ENCODE measurements around the gene AAK1. TPM values are rescaled to one million over a fixed set of nuclear protein-coding genes. Genes with fewer than 3 reads are reported as not detected.

AAK1 gene
- polyA plus RNA-seq, 1 of the 3 experiments (the other 2 are of a cell fraction), result 13.4 TPM

DNA sequence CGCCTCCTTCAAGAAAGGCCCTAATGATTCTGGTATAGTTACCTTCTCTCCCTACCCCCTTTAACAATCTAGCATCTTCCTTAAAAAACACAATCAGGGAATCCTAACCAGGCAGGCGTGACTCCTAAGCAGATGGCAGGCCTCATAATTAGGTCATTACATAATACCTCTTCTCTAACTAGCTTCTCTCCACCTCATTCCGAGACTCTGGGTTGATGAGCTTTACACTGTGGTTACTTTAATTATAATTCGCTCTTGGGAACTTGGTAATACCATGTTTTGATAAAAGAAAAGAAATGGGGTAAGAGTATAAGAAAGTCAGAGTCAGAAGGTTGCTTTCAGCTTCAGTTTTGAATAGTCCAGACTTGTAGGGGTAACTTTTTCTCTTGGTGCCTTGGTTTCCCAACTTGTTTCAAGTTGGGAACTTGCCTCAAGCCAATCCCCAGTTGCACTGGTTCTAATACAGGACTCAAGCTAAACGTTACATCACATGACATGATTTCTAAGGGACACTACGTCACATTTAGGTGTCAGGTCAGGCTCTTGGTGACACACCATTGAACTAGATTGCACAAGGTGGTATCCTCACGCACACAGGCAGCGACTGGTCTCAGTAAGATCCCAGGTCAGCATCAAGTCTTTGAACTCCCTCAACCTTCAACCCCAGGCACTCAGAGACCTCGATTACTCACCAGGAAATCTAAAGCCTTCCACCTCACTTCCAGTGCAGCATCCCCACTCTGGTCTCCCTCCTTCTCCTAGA, 59.2 kb downstream of the AAK1 start:
- Histone ChIP-seq H3K79me2 (ENCODE audit: insufficient read depth) (peaks cover 96% of the 10 kb centered on the region), H3K9me3 (no peaks in the 10 kb centered on the region), H3K4me3 (ENCODE audit: low read depth in 2 of 2, low read length in 1 of 2) (no peak overlapping the region), H2AFZ (ENCODE audit: low read depth) (no peak overlapping the region), H3K4me1 (ENCODE audit: control insufficient read depth in 1 of 2, insufficient read depth in 2 of 2, low read depth in 1 of 2, low read length in 1 of 2) (peaks cover 6 to 28% of the 10 kb centered on the region in 2 experiments; a peak in 2 of 4 replicates), H3K36me3 (replicated peaks in 1 of 2; ENCODE audit: control insufficient read depth in 1 of 2, insufficient read depth in 2 of 2, low read length in 1 of 2) (no peaks in the 10 kb centered on the region), H3K4me2 (no peak overlapping the region), H4K20me1 (ENCODE audit: insufficient read depth) (peaks cover 67% of the 10 kb centered on the region), H3K27me3 (ENCODE audit: insufficient read depth) (no peaks in the 10 kb centered on the region), H3F3A (replicated peaks; ENCODE audit: insufficient read depth) (peaks cover 21% of the 10 kb centered on the region), H3K9me2 (no peaks in the 10 kb centered on the region), H3K27ac (ENCODE audit: low read depth in 2 of 2, low read length in 1 of 2) (no peak overlapping the region), H3K9ac (no peak overlapping the region)
- TF ChIP-seq GABPA (IDR thresholded peaks at IDR 0.05; ENCODE audit: low read depth) (no peak), CHD2 (IDR thresholded peaks at IDR 0.05; ENCODE audit: low read length, partially characterized antibody) (no peak), RFX5 (IDR thresholded peaks at IDR 0.05; ENCODE audit: low read length) (no peak), RAD21 (IDR thresholded peaks at IDR 0.05; ENCODE audit: low read length) (no peak), TCF12 (IDR thresholded peaks at IDR 0.05) (no peak), MEF2A (IDR thresholded peaks at IDR 0.05; ENCODE audit: borderline replicate concordance, low read depth) (no peak), YY1 (IDR thresholded peaks at IDR 0.05; ENCODE audit: low read depth) (no peak), SIN3A (IDR thresholded peaks at IDR 0.05; ENCODE audit: borderline replicate concordance, low read depth, low read length) (no peak), FOSL2 (IDR thresholded peaks at IDR 0.05; ENCODE audit: borderline replicate concordance, low read depth) (no peak), ELF1 (IDR thresholded peaks at IDR 0.05) (no peak), EP300 (IDR thresholded peaks at IDR 0.05; ENCODE audit: borderline replicate concordance in 1 of 2, low read depth in 1 of 2, low read length in 1 of 2) (no peak), TEAD4 (IDR thresholded peaks at IDR 0.05; ENCODE audit: borderline replicate concordance, insufficient read depth) (no peak), NFIC (IDR thresholded peaks at IDR 0.05; ENCODE audit: borderline replicate concordance) (no peak), GATA2 (CRISPR knock-in tag; IDR thresholded peaks at IDR 0.05) (no peak), EZH2phosphoT487 (IDR thresholded peaks at IDR 0.05; ENCODE audit: borderline replicate concordance, low read depth) (no peak)
- TF ChIP-seq, protein P1, sequence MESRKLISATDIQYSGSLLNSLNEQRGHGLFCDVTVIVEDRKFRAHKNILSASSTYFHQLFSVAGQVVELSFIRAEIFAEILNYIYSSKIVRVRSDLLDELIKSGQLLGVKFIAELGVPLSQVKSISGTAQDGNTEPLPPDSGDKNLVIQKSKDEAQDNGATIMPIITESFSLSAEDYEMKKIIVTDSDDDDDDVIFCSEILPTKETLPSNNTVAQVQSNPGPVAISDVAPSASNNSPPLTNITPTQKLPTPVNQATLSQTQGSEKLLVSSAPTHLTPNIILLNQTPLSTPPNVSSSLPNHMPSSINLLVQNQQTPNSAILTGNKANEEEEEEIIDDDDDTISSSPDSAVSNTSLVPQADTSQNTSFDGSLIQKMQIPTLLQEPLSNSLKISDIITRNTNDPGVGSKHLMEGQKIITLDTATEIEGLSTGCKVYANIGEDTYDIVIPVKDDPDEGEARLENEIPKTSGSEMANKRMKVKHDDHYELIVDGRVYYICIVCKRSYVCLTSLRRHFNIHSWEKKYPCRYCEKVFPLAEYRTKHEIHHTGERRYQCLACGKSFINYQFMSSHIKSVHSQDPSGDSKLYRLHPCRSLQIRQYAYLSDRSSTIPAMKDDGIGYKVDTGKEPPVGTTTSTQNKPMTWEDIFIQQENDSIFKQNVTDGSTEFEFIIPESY (IDR thresholded peaks at IDR 0.05; ENCODE audit: borderline replicate concordance, low read depth), result no peak
- TF ChIP-seq, protein P2, sequence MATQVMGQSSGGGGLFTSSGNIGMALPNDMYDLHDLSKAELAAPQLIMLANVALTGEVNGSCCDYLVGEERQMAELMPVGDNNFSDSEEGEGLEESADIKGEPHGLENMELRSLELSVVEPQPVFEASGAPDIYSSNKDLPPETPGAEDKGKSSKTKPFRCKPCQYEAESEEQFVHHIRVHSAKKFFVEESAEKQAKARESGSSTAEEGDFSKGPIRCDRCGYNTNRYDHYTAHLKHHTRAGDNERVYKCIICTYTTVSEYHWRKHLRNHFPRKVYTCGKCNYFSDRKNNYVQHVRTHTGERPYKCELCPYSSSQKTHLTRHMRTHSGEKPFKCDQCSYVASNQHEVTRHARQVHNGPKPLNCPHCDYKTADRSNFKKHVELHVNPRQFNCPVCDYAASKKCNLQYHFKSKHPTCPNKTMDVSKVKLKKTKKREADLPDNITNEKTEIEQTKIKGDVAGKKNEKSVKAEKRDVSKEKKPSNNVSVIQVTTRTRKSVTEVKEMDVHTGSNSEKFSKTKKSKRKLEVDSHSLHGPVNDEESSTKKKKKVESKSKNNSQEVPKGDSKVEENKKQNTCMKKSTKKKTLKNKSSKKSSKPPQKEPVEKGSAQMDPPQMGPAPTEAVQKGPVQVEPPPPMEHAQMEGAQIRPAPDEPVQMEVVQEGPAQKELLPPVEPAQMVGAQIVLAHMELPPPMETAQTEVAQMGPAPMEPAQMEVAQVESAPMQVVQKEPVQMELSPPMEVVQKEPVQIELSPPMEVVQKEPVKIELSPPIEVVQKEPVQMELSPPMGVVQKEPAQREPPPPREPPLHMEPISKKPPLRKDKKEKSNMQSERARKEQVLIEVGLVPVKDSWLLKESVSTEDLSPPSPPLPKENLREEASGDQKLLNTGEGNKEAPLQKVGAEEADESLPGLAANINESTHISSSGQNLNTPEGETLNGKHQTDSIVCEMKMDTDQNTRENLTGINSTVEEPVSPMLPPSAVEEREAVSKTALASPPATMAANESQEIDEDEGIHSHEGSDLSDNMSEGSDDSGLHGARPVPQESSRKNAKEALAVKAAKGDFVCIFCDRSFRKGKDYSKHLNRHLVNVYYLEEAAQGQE (IDR thresholded peaks at IDR 0.05; ENCODE audit: low read depth, low read length), result no peak
- TF ChIP-seq, protein P3, sequence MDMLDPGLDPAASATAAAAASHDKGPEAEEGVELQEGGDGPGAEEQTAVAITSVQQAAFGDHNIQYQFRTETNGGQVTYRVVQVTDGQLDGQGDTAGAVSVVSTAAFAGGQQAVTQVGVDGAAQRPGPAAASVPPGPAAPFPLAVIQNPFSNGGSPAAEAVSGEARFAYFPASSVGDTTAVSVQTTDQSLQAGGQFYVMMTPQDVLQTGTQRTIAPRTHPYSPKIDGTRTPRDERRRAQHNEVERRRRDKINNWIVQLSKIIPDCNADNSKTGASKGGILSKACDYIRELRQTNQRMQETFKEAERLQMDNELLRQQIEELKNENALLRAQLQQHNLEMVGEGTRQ (IDR thresholded peaks at IDR 0.05; ENCODE audit: borderline replicate concordance, low read depth, low read length), result no peak
- TF ChIP-seq, protein P4, sequence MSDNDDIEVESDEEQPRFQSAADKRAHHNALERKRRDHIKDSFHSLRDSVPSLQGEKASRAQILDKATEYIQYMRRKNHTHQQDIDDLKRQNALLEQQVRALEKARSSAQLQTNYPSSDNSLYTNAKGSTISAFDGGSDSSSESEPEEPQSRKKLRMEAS (IDR thresholded peaks at IDR 0.05; ENCODE audit: low read depth), result no peak
- ChIA-PET POLR2A (no interaction called here), CTCF (interaction anchor here (1.0 to 1.3 kb wide), 2 partner anchors 19 to 59 kb away, joined by 3 to 7 read pairs; partner anchors contain the start of gene AAK1)
- 94% methylated on average over 9 of the region's 9 CpGs for WGBS (ENCODE audit: low lambda C conversion rate)
- DNase-seq, result no peak
